GM21576 (cell line): ENCODE measurements around the gene MLLT3.
A peak's percentile ranks its signal among the peaks of the same experiment; 100 is the strongest.

Source experiments
- ATAC-seq: cut with Tn5 transposase; IDR thresholded peaks from one replicate; pipeline ENCODE4 v1.9.1; 2021; ENCODE audit warnings: mild to moderate bottlenecking, moderate library complexity; ENCODE audit not compliant: unreplicated experiment

The MLLT3 gene

DNA sequence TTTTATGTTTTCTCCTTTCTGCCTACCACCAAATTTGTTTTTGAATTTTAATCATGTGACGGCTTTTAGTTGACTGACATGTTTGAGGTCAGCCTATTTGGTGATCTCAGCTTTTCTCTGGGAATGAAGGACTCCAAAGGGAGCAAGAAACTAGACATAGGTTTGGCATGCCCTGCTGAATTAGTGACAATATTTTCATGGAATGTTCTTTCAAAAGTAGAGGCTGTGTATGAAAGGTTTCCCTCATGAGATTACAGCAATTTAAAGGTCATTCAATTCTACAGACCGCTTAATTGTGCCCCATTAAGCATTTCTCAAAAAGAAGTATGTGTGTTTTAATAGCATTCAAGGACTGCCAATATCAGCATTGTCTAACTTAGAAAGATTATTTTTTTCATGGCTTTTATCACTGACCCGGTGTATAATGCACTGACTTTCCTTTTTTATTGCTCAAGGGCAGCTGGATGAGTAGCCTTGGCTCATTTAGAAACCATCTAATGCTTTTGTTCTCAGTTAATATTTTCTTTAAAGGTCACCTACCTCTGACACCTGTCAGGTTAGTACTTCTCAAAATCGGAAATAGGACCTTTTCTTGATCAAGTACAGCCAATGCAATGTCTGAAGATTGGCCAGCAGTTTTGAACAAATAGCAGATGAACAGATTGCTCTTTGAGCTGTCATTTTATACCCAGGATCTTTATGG, 8.1 kb upstream of the MLLT3 start:
- no peak for ATAC-seq

DNA sequence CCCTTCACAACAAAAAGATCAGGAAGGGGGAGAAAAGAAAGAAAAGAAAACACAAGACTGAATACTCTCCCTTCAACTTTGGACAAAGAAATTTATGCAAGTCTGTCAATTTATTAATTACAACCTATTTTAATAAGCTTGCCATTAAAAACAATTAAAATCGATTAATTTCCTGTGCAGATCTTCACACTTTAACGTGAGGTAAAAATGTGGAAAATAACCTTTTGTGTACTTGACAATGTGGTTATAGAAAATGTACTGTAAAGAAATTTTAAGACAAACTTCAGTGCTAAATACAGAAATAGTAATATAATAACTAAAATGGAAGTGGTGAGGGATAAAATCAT, 2.7 kb upstream of the MLLT3 start:
- ATAC-seq: no peak

DNA sequence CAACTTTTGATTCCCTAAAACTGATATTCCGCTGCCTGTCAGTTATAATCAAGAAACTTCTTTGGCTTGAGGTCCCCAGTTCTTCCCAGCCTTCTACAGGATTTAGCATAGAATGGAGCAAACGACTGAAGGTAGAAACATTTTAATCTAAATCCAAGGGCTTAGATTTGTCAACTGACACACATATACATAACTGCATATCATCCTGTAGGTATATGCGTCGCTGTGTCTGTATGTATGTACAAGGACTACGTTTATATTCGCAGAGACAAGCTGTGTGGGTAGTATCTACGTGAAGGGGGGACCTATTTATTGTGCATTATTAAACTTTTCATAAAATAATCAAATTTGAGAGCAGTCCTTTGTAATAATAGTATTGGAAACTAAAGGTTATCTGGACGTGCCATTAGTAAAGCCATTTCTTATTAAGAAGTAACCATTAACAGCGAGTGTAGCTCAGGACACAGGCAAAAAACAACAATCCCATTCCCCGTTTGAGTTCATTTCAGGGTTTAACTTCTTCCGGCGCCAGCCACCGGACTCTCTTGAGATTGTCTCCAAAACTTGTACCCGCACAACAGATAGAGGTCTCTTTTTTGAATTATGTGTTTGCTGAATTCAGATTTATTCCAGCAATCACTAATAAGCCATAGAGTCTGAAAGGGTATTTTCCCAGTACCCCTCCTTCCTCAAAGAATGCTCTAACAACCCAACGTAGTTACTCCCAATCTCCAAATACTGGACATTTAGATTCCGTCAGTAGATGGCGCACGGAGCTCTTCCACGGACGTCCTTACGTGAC, 2.1 kb upstream of the MLLT3 start:
- peak; percentile 21 for ATAC-seq

DNA sequence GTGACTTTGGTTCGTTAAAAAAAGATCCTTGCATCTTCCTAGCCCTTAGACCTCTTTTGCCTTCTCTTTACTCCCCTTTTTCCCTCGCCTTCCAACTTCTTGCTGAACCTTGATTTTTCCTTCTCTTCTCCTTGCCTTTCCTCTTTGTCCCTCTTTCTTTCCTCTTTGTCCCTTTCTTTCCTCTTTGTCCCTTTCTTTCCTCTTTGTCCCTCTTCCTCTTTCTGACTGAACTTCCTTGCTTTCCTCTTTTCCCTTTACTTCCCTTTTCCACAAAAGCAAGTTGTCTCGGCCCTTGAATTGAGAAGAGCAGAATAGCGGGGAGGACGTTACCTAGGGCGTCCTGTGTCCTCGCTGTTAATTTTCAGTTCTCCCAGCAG, 1.4 kb upstream of the MLLT3 start:
- no peak for ATAC-seq

DNA sequence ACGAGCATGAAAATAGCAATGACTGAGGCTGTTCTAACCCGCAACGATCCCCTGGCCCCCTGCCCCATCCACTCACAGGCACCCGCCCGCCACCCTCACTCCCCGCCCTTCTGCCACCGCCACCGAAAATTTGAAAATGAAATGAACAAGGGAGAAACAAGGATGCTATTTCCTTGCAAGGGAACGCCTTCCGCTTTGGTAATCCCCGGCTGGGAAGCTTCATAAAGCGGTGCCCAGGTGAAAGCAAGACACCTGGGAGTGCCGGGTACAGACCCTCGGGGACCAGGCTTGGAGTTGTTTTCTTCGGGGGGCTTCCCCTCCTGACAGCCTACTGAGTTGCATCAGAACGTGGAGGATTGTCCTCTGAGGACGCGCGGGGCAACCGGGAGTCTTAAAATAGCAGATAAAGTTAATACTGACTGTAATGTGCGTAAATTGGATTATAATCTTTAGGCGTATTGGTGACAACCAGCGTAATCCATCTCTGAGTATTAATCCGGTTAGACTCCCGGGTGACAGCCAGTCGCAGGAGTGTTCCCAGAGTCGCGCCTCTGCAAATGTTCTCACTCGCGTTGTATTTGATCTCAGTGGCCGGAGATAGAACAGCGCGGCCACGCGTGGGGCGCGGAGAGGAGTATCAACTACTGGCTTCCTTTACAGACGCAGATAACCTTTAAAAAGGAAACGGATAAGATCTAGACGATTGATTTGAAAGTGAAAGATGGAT, 885 bp upstream of the MLLT3 start:
- no peak for ATAC-seq

DNA sequence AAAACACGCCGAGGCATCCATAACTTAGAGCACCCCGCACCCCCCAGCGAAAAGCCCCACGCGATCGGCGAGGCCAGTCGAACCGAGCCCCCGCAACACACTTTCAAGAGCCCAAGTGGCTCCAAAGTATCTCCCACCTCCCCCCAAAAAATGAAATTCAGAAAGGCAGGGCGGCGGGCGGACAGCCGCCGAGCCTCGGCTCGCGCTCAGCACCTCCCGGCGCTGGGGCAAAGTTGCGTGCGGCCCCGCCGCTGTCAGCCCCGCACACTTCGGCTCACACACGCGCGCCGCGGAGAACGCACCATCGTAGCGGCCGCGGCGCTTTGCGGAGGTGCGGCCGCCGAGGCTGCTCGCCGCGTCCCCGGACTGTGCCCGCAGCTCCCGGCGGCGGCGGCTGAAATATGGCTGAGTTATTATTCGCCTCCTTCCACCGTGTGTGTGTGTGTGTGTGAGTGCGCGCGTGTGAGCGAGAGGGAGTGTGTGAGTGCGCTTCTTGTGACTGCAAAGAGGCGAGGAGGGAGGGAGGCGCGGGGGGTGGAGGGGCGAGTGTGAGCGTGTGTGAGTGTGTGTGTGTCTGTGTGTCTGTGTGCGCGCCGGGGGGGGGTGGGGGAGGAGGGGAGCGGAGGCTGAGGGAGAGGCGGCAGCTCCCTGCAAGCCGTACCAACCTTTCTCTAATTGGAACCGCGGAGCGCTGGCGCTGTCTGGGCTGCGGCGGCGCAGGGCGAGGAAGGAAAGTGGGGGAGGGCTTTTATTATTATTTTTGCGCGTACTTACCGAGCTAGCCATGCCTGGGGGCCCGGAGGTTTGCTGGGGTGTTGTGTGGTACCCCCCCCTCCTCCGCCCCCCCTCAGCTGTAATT, 599 bp downstream of the MLLT3 start:
- peak; percentile 15 for ATAC-seq

DNA sequence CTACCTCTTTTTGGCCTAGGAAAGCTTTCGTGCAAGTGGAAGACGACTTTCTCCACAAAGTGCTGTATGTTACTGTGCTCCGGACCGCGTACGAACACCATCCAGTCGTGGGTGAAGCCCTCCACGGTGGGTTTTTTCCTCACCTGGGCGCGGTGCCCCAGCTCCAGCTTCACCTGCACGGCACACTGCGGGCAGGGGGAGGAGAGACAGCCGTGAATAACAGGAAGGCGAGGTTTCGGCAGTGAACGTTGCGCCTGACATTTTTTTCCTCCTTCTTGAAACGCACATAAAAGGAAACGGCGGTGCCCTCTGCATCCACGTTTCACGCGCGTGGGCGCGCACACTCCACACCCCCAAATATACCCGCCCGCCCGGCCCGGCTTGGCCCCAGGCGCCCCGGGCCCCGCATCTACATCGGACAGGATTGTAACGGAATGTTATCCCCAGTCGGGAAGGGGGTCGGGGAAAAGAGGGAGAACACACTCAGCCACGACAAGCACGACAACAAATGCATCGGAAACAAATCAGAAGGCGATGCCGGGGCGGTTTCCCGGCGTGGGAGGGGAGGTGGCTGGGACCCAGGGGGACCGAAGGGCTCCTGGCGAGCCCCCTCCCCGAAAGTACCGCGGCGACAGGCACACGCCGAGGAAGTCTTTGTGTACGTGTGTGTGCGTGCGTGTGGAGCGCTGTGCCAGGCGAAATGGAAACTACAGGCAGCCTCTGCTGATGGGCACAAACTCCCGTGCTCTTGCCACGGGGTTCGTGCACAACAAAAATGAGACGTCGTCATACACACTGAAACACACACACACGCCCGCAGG, 1.4 kb downstream of the MLLT3 start:
- ATAC-seq: no peak

DNA sequence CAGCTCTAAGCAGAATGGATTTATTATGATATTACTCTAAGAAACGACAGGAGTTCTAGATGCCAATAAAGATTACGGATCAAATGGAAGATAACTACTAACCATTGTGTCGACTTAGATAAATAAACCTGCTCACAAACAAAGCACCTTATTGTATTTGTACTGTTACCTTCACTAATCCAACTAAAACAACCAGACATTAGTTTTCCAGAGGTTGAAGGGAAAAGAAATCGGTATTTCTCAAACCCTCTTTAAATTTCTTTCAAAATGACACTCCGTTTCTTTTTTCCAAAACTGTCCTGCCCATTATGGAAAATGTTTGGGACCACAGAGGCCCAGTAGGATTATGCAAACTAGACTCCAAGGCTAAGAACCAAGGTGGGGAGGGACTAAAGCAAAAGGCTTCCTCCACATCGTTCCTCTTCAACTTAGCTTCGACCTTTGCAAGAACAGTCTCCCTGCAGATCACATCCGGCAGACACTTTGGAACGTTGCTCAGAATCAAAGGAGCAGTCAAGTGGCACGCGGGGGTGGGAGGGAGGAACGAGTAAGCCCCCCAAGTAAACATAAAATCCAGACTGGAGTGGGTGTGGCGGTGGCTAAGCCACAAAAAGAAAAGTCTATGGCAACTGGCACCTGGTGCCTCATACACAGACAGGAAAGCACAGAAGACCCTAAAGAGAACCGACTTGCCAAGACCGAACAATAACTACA, 2.7 kb downstream of the MLLT3 start:
- no peak for ATAC-seq

DNA sequence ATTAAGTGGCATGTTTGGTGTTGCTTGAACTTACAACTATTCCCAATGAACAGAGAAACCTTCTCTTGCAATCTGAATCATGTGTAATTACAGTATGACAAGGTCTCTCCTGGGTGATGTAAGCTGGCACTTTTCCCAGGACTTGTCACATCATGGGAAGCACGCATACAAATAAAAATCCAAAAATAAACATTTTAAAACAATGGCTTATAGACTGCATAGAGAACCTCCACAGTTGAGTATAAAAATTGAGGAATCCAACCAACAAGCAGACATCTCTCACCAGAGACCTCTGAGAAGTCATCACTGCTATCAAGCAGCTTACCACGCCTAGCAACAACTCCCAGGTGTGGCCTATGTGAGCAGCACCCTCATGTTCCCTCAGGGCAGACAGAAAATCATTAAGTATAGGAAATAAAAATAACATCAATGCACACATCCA, 3.9 kb downstream of the MLLT3 start:
- no peak for ATAC-seq

DNA sequence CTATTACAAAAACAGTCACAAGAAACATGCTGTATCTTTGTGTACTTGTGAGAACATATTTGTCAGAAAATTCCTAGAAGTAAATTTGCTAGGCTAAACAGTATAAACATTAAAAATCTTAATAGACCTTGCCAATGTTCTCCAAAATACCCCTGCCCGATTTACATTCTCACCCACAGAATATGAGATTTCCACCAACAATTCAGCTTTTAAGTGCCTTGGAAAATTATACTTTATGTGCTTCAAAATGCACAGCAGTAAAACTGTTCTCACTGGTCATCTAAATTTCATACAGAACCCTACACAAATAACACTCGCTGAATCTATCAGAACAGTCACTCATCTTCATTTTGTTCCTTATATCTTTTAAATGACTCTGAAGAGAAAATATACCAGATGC, 5.5 kb downstream of the MLLT3 start:
- no peak for ATAC-seq

DNA sequence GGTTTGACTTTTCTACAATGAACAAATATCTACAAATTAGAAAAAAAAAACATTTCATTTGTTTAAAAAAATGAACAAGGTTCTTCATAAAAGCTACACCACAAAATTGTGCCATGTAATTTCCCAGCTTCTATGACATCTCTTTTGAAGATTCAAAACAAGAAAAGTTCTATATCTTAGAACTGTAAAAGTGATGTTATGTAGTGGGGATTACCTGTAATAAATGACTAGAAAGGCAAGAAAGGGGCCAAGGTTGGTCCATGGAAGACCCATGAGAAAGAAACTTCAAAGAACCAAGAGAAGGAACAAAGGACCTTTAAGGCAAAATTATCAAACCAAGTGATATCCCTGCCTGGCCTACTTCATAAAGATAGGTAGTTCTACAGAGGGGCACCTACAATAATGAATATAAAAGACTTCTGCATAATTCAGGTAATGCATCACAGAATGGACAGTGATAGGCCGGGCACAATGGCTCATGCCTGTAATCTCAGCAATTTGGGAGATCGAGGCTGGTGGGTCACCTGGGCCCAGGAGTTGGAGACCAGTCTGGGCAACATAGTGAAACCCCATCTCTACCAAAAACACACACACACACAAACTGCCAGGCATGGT, 7.6 kb downstream of the MLLT3 start:
- no peak for ATAC-seq

DNA sequence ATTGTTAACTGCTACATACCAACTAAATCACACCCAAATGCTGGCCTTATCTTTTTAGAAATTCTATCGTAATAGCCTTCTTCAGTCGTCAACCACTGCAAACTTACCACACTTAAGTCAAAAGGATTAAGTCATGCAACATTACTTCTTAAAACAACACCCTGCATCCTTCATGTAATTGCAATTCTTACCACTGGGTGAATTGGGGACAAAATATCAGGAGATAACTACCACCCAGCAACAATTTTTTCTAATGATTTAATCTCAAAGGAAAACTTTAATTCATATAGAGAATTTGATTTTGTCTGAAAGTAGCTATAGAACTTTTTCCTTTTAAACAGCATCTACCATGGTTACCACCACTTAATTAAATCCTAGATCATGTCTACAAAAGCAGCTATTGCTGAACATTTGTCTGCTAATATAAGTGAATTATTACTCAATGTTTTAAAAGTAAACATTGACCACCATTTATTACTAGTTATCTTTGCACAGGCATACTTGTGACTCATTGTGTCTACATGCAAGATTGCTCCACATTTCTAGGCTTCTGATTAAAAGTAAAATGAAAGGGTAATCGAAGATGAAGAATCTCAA, 10.5 kb downstream of the MLLT3 start:
- ATAC-seq: no peak

DNA sequence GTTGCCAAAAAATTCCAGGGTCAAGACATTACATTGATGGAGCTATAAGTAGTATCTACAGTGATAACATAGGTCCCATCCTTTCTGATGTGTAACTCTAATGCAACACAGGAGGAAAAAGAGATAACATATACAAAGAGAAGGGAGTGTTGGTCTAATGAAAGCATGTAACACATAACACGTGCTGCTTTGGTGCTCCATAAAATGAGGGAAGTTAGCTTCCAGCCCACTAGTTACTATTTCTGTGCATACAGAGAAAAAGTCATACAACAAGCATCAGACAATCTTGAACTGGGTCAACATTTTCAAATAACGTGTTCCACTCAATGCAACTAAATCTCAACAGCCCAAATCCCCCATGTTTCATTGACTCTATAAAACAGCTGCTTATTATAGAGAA, 11.7 kb downstream of the MLLT3 start:
- ATAC-seq: no peak

DNA sequence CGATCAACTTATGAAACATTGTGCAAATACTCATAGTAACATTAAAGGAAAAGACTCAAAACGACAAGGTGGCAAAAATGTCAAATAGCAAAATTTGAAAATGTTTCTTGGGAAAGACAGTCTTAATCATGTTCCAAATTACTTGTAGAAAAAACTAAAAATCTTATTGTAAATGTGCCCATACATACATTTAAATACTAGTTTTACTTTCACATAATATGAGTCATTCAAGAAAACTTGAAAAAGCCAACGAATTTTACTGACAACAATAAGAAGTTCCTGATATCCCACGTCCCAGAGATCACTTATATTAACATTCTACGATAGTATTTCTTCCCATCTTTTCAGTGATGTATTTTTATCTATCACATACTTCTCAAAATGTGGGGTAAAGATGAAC, 13.7 kb downstream of the MLLT3 start:
- no peak for ATAC-seq

DNA sequence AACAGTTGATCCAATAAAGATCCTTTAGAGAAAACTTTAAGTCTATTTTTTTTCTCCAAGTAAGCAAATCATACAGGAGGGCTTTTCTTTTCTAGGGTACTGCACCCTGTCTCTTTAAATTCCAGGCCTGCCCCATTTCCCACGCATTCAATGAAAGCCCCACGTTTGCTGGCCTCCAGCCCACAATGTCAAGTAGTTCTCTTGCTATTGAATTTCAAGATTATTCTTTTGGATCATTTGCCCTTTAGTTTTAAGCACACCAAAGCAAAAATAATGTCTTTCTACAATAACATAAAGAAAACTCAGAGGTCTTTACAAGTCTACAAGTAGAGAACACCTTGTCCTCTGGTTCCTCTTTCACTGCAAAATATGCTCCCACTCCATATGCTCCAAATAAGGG, 15.6 kb downstream of the MLLT3 start:
- ATAC-seq: no peak

DNA sequence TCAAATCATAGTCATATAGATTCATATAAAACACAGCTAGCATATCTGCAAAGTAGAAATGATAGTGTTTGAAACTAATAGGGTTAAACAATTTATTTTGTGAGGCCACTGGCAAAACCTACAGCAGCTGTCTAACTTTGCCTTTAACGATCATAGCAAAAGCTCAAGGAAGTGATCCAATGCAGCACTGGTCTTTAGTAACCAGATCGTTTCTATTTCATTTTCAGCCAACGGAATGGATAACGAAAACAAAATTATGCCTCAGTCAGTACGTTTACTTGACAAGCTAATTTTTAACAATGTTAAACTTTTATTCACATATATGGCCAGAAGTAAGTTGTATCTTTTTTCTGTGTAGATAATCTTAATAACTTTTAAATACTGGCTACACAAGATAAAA, 17.7 kb downstream of the MLLT3 start:
- peak; percentile 89 for ATAC-seq

DNA sequence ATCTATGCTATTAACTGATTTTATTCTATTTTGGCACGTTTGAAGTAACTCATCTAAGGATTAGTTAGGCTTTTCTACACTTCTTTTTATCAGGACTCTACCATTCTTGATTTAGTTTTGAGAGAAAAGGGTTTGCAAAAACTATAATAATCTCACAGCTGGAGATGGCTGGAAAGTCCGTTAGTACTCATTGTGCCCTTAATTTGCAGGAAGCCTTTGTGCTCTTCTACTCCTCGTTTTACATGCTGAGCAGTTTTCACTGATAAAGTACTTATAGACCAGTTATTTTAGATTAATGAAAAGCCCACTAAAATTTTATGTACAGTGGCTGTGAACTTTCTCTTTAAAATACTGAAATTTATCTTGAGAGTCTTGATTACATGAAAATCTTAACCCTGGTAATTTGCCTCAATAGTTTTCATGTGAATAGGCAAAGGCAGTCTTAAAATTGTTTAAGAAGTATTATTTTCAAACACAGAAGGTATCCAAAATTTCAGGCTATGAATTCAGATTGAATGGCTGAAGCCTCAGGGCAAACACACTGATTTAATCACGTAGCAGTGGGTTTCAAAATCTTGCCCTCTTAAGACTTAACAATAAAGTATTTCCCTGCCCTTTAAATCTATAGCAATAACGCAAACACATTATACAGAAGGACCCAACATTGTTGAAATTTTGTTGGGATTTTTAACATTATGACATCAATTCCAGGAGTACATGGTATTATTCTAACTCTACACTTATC, 18.6 kb downstream of the MLLT3 start:
- no peak for ATAC-seq

DNA sequence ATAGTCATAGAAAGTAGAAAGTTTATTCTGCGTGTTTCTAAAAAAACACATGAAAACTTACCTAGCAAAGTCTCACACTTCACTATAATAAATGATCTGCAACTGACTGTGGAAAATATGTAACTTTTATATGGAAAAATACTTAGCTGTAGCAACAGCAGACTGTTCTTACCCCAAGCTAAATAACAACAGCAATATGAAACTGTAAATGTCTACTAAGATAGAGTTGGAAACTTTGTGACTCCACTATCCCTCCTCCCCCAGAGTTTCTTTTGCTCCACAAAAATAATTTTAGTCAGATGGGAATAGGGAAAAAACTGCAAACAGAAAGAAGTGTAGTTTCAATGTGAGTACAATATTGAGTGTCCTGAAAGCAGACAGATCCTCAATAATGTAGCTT, 21.0 kb downstream of the MLLT3 start:
- ATAC-seq: no peak
